Breast epithelium (tissue), 4 donors: ENCODE measurements around the gene FASN. TPM values are rescaled to one million over a fixed set of nuclear protein-coding genes. Genes with fewer than 3 reads are reported as not detected.
"Not testable (repeated sequence)": the region's sequence is repeated elsewhere in the genome, so short reads cannot be mapped to it uniquely, and the experiment has no call there.

Experiments
- DNase-seq, 2 donors: peaks; one replicate each; pipeline ENCODE4 v3.0.0-alpha.2; 2019; ENCODE audit warnings: low spot score in 2 of 2
- H3K27ac ChIP-seq, 2 donors: fragments of 200-600 bp; sonication (generic) in 1 of 2; one replicate each; pipeline ENCODE4 v1.5.1; 2016 to 2019; ENCODE audit warnings: mild to moderate bottlenecking in 1 of 2
- H3K27me3 ChIP-seq, 2 donors: fragments of 200-600 bp; sonication (generic) in 1 of 2; one replicate each; pipeline versions ENCODE4 v1.5.1 to v1.6.0; 2017 to 2019; ENCODE audit warnings: control low read depth in 1 of 2, mild to moderate bottlenecking in 1 of 2
- H3K36me3 ChIP-seq: fragments of 200-600 bp; one replicate; pipeline ENCODE4 v1.5.1; 2019
- H3K4me1 ChIP-seq, 2 donors: fragments of 200-600 bp; sonication (generic); one replicate each; pipeline ENCODE4 v1.5.1; 2016 to 2019; ENCODE audit warnings: control low read depth in 1 of 2
- H3K4me3 ChIP-seq, 3 donors: fragments of 200-600 bp; sonication (generic); 1 replicate in 2 of 3; 2 replicates in 1 of 3; pipeline ENCODE4 v1.5.1; 2016 to 2019; ENCODE audit warnings: mild to moderate bottlenecking in 3 of 3, moderate library complexity in 2 of 3
- H3K9me3 ChIP-seq, 2 donors: fragments of 200-600 bp; sonication (generic) in 1 of 2; one replicate each; pipeline ENCODE4 v1.5.1; 2016 to 2019; ENCODE audit warnings: control low read depth in 1 of 2
- CTCF ChIP-seq, 3 donors: fragments of 450-650 bp; IDR thresholded peaks; one replicate each; pipeline ENCODE4 v1.5.1; 2016 to 2017; ENCODE audit warnings: antibody characterized with exemption in 3 of 3, mild to moderate bottlenecking in 3 of 3, moderate library complexity in 3 of 3
- POLR2A ChIP-seq: fragments of 450-650 bp; IDR thresholded peaks from one replicate; pipeline ENCODE4 v1.6.1; 2016; ENCODE audit warnings: antibody characterized with exemption, mild to moderate bottlenecking, moderate library complexity
- POLR2AphosphoS5 ChIP-seq, 3 donors: sonication (generic); formaldehyde crosslinking; IDR thresholded peaks; one replicate each; pipeline ENCODE4 v1.6.1; 2017; ENCODE audit warnings: antibody characterized with exemption in 3 of 3
- intact Hi-C: fragments of 100-400 bp; cut with DNase I; formaldehyde crosslinking; loops from one replicate; pipeline ENCODE4 v1.15.1; 2023; ENCODE audit warnings: low total_unique reads
- total RNA-seq, 3 donors: library from RNA; depleted of rRNA; stranded (reverse); fragments of >200 nt; gene quantifications; one replicate each; pipeline ENCODE4 v1.1.0, GENCODE V29; 2016

FASN gene
- total RNA-seq, 3 donors from 2014 or later: 95.4 to 590 (median 98.6) TPM

- intact Hi-C loops: no loop called here
- TF ChIP-seq POLR2AphosphoS5 (IDR thresholded peaks at IDR 0.05) (no peak), POLR2A (no peak), CTCF (IDR thresholded peaks at IDR 0.05) (no peak)
- DNase-seq: no peak
- Histone ChIP-seq H3K27ac (no peak overlapping the region), H3K27me3 (no peaks in the 10 kb centered on the region), H3K9me3 (no peaks in the 10 kb centered on the region), H3K4me3 (no peak overlapping the region), H3K4me1 (no peaks in the 10 kb centered on the region), H3K36me3 (no peaks in the 10 kb centered on the region)
Observed at GRCh38 chr17:82042649-82043048, 55.4 kb downstream of the FASN start.

- Histone ChIP-seq H3K27ac (no peak overlapping the region), H3K27me3 (no peaks in the 10 kb centered on the region), H3K4me3 (no peak overlapping the region), H3K36me3 (no peaks in the 10 kb centered on the region), H3K4me1 (peaks cover 6 to 10% of the 10 kb centered on the region in 2 donors), H3K9me3 (no peaks in the 10 kb centered on the region)
- TF ChIP-seq CTCF (IDR thresholded peaks at IDR 0.05) (no peak), POLR2AphosphoS5 (IDR thresholded peaks at IDR 0.05) (no peak), POLR2A (no peak)
- intact Hi-C loops: no loop called here
- DNase-seq: no peak
Observed at GRCh38 chr17:82041144-82041814, 56.8 kb downstream of the FASN start.

- peaks cover 8 to 10% of the 10 kb centered on the region in 2 donors for H3K4me1 ChIP-seq
- DNase-seq: no peak
- H3K36me3 ChIP-seq: no peaks in the 10 kb centered on the region
- no peak overlapping the region for H3K27ac ChIP-seq
- TF ChIP-seq POLR2AphosphoS5 (IDR thresholded peaks at IDR 0.05): no peak
- TF ChIP-seq CTCF (IDR thresholded peaks at IDR 0.05): no peak
- TF ChIP-seq POLR2A: no peak
- H3K4me3 ChIP-seq: no peak overlapping the region
- intact Hi-C loops: loop anchor here (10.0 kb wide), 1 partner anchor 45 kb away; no protein-coding TSS in a partner anchor
- H3K27me3 ChIP-seq: no peaks in the 10 kb centered on the region
- H3K9me3 ChIP-seq: no peaks in the 10 kb centered on the region
Observed at GRCh38 chr17:82039695-82040299, 58.2 kb downstream of the FASN start.

- intact Hi-C loops: loop anchor here (10.0 kb wide), 1 partner anchor 46 kb away; no protein-coding TSS in a partner anchor
- not testable (repeated sequence) for H3K27ac ChIP-seq
Observed at GRCh38 chr17:82038796-82039409, 59.1 kb downstream of the FASN start.

GRCh38 chr17:82037889-82038195 lies 60.2 kb downstream of the FASN start:
- no peaks in the 10 kb centered on the region for H3K27me3 ChIP-seq
- intact Hi-C loops: loop anchor here (10.0 kb wide), 1 partner anchor 47 kb away; no protein-coding TSS in a partner anchor
- H3K36me3 ChIP-seq: no peaks in the 10 kb centered on the region
- H3K4me1 ChIP-seq: peaks cover 8 to 10% of the 10 kb centered on the region in 2 donors
- peak overlapping the region; percentile 58 to 96 (median 63) for H3K4me3 ChIP-seq
- H3K27ac ChIP-seq: peak overlapping the region; percentile 87 to 99
- no peak for DNase-seq
- TF ChIP-seq POLR2A (no peak), CTCF (IDR thresholded peaks at IDR 0.05) (no peak), POLR2AphosphoS5 (IDR thresholded peaks at IDR 0.05) (no peak)
- no peaks in the 10 kb centered on the region for H3K9me3 ChIP-seq

More at GRCh38 chr17:82038796-82039409, 59.1 kb downstream of the FASN start:
- not testable (repeated sequence) for H3K4me3 ChIP-seq, DNase-seq, H3K4me1 ChIP-seq, H3K9me3 ChIP-seq, H3K36me3 ChIP-seq, H3K27me3 ChIP-seq
